Ishikawa (cell line): ENCODE data around the gene NAT10.

Source experiments
- EP300 ChIP-seq: IDR thresholded peaks from 2 replicates; pipeline ENCODE4 v1.6.1; 2012; ENCODE audit warnings: borderline replicate concordance
- TAF1 ChIP-seq: IDR thresholded peaks from 2 replicates; pipeline ENCODE4 v1.6.1; 2012; ENCODE audit warnings: low read depth, mild to moderate bottlenecking

DNA sequence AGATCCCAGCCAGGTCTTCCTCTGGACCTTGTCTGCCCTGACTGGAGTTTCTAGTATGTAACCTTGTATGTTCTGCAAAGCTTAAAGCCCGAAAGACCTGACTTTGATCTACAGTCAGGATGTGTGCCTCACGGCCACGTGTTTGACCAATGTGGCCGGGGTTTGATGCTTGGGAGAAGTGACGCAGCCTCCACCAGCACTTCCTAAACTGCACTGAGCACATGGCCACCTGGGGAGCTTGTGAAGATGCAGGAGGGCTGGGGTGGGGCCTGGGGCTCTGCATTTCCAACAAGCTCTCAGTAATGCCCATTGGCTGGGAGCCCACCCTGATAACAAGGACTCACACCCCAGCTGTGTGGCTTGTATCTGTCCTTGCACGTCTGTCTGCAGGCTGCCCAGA, 53.2 kb downstream of the NAT10 start:
- TF ChIP-seq EP300 (no peak), TAF1 (no peak)
